HG03103 (cell line): ENCODE results near the gene SMARCB1.
A peak's percentile ranks its signal among the peaks of the same experiment; 100 is the strongest.

ENCODE experiments used
- ATAC-seq: cut with Tn5 transposase; IDR thresholded peaks from one replicate; pipeline ENCODE4 v1.9.1; 2021; ENCODE audit warnings: low read depth; ENCODE audit not compliant: unreplicated experiment

SMARCB1 gene

GRCh38 chr22:23828800-23829680 lies 42.3 kb downstream of the SMARCB1 start:
- ATAC-seq, result no peak

DNA sequence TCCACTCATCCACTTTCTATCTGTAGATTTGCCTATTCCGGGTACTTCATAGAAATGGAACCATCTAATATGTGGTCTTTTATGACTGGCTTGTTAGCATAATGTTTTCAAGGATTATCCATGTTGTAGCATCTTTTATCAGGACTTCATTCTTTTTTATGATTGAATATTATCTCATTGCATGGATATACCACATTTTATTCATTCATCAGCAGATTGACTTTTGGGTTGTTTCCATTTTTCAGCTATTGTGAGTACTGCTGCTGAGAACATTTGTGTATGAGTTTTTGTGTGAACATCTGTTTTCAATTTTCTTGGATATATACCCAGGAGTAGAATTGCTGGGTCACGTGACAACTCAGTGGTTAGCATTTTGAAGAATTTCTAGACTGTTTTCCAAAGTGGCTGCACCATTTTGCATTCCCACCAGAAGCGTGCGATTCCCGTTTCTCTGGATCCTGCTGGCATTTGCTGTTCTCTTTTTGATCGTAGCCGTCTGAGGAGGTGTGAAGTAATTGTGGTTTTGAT lies 43.1 kb downstream of the SMARCB1 start:
- no peak for ATAC-seq

DNA sequence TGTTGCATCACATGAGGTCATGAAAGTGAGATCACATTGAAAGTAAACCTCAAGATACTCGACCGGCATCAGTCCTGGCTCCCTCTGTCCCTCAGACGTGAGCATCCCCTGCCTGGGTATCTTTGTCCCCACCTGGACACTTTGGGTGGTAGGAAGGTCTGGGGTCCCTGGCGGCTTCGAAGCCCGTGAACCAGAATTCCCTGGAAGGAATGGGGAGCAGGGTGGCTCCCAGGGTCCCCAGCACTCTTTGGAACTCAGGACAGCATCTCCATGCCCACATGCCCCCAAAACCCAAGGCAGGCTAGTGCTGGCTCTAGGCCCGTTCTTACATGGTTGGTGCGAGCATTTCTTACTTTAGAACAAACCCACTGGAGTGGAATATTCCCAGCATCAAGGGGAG lies 44.5 kb downstream of the SMARCB1 start:
- ATAC-seq, result no peak

DNA sequence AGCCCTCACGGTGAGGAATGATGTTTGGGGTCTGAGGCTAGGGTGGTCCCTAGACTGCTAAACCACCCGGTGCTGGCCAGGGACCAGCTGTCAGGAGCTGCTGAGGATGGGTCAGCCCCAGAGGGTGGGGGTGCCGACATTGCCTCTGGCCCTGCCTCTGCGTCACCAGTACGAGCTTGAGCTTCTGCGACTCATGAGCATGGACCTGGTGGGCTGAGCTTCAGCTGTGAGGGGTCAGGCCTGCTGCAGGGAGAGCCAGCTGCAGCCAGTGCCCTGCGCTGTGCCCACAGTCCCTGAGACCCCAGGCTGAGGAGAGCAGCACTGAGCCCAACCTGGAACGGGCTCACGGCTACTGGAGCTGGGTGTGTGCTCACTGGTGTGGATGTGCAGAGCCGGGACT lies 45.0 kb downstream of the SMARCB1 start:
- no peak for ATAC-seq

DNA sequence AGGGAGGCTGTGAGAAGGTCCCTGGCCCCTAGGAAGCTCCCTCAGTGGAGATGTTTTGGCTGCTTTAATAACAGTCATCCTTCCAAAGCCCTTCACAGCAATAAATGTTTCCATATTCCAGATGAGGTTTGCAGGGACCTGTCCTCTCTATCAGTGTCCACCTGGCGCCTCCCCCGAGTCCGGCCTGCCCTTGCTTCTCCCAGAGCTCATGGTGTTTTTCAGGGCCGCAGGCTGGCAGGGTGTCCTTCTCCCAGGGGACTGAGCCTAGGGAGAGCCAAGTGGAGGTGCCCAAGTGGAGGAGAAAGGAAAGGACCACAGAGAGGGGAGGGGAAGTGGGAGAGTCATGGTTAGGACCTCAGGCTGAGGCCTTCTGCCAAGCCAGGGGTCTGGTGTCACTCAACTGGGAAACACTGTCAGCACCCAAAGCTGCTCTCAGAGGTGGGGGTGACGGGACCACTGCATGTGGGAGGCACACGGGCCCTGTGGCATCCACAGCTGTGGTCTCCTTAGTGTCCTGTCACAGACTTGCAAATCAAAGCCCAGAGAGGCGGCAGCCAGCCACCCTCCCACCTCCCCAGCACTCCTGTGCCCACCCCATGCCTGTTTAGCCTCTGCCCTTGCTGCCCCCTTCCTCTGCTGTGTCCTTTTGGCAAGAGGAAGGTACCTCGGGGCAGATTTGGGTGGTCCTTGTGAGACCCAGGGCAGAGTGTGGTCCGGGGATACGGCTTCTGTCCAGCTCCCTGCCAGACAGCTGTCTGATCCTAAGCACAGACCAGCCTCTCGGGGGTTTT lies 45.7 kb downstream of the SMARCB1 start:
- ATAC-seq, result no peak

GRCh38 chr22:23833017-23833751 lies 46.4 kb downstream of the SMARCB1 start:
- no peak for ATAC-seq

DNA sequence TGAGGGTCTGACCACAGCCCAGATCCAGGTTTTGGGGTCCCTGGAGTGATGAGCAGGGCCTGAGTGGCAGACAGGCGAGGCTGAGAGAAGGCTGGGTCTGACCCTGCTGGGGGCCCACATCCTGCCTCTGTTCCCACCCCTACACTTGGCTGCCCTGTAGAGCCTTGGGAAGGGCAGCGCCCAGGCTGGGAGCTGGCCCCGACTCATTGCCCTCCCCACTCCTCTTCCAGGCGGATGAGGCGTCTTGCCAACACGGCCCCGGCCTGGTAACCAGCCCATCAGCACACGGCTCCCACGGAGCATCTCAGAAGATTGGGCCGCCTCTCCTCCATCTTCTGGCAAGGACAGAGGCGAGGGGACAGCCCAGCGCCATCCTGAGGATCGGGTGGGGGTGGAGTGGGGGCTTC lies 47.1 kb downstream of the SMARCB1 start:
- ATAC-seq, result no peak

DNA sequence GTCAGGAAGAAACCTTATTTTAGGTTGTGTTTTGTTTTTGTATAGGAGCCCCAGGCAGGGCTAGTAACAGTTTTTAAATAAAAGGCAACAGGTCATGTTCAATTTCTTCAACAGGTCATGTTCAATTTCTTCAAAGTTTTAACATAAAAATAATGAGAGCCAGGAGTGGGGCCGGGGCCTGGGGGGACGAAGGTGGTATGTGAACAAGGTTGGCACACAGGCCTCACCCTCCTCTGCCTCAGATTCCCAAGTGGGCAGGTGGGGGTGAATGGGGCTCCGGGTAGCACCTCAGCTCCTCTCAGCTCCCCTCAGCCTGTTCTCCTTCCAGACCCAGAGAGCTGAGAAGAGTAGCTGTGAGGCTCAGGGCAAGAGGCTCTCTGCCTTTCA lies 47.6 kb downstream of the SMARCB1 start:
- no peak for ATAC-seq

GRCh38 chr22:23834793-23835483 lies 48.2 kb downstream of the SMARCB1 start:
- no peak for ATAC-seq

DNA sequence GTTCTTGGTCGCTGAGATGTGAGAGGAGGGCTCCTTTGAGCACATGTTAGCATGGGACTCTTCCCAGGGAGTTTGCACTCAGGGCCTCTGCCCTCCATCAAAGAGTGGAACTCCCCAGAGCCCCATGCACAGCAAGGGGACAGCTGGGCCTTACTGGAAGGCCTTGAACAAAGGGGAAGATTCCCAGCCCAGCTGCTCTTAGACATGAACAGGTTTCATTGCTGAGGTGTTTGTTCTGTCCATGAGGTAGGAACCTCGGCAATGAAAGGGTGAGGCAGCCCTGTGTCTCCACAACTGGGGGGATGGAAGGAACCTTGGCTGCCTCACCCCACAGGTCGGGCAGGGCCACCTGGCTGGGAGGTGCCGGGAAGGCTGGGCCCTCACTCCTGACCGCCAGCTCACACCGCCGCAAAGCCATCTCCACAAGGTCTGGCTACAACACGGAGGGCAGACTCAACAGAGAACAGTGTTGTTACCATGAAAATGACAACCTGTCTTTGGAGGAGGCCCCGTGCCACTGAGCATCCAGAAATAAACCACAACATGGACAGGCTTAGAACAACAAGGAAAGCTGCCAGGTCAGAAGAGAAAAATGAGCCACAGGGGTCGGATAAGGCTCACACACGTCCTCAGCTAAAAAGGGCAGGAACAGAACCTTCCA lies 48.8 kb downstream of the SMARCB1 start:
- no peak for ATAC-seq

- no peak for ATAC-seq
Measured at GRCh38 chr22:23836281-23836680, 49.5 kb downstream of the SMARCB1 start.

GRCh38 chr22:23836692-23837495 lies 50.1 kb downstream of the SMARCB1 start:
- ATAC-seq, result no peak

DNA sequence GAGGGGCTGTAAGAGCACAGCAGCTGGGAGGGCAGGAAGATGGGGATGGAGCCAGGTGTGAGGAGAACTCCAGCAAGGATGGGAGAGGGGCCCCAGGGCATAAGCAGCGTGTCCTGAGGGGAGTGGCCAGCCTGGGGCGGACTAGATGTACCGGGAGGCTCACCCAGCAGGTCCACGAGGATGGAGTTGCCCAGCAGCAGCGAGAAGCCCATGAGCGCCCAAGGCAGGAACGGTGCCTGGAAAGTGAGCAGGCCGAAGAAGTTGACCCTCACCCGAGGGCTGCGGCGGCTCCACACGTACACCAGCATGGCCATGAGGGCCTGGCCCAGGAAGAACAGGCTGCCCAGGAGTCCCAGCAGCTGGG lies 50.7 kb downstream of the SMARCB1 start:
- ATAC-seq, result no peak

GRCh38 chr22:23837911-23838680 lies 51.3 kb downstream of the SMARCB1 start:
- no peak for ATAC-seq

DNA sequence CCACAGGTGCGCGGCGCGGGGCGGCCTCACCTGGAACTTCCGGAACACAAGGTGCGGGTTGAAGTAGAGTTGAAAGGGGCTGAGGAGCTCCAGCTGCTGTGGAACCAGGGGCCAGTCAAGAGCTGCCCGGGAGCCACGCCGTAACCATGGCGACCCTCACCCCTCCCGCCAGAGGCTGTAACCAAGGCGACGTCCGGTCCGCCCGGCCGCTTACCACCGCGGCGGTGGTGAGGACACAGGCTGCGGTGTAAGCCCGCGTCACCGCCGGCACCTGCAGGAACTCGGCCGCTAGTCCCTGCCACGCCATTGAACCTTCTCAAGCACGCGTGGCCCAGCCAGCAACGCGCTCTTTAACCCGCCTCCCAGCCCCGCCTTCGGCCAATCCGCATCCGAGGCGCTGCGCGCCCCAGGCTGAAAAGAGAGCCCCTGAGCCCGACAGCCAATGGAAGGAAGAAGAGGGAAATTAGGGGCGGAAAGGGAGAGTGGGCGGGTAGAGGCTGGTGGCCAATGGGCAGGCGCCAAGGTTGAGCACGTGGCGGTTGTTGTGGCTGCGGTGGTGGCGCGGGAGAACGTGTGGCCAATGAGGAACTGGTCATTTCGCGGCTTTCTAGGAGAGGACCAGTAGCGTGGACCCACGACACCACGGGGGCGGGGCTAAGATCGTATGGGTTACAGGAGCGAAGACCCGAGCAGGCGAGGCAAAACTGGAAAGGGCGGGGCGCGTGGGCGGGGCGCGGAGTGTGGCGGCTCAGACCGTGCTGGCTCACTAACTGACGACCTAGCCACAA lies 52.1 kb downstream of the SMARCB1 start, which contains the start of gene DERL3:
TSS of gene DERL3 (minus strand) at position 326 of the 788 bp plus-strand sequence. CDS start at position 307, 19 bp downstream.
- ATAC-seq, result peak; percentile 78

DNA sequence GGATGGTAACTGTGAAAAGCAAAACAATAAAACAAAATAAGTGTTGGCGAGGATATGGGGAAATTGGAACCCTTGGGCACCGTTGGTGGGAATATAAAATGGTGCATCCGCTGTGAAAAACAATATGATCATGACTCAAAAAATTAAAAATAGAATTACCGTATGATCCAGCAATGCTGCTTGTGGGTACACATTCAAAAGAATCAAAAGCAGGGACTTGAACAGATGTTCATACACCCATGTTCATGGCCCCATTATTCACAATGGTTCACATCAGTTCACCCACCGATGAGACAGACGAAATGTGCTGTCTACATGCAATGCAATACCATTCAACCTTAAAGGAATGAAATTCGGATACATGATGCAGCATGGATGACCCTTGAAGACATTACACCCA lies 53.3 kb downstream of the SMARCB1 start:
- no peak for ATAC-seq

GRCh38 chr22:23841292-23841691 lies 54.5 kb downstream of the SMARCB1 start:
- no peak for ATAC-seq
